GM19452 (cell line): Measurements from ENCODE around the gene ZC3H7A.

Experiments
- ATAC-seq: cut with Tn5 transposase; IDR thresholded peaks from one replicate; pipeline ENCODE4 v1.9.1; 2021; ENCODE audit not compliant: unreplicated experiment

ZC3H7A gene

DNA sequence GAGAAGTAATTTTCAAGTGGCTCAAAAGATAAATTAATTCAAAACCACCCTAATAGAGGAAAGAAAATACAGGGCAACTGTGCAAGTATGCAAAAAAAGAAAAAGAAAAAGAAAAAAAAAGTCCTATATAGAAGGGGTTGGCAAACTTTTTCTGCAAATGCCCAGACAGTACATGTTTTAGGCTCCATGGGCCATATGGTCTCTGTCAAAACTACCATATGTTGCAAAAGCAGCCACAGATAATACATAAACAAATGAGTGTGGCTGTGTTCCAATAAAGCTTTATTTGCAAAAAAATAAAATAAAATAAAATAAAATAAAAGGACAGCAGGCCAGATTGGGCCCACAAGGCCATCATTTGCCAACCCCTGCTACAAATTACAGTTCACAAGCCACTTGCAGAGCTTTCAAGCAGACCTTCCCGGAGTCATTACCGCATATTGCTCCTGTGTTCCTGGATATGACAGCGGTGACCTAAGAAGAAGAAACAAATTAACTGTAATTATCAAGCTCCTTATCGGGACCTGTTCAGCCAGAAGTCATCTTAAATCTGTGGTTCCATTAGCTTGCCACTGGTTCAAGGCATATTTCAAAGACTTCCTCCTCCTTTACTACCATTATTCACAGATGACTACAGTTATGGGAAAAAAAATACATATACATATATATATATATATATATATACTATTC is 15.9 kb downstream of the ZC3H7A start:
- no peak for ATAC-seq

- ATAC-seq: no peak
Measured at GRCh38 chr16:11779074-11779473, 18.0 kb downstream of the ZC3H7A start.

DNA sequence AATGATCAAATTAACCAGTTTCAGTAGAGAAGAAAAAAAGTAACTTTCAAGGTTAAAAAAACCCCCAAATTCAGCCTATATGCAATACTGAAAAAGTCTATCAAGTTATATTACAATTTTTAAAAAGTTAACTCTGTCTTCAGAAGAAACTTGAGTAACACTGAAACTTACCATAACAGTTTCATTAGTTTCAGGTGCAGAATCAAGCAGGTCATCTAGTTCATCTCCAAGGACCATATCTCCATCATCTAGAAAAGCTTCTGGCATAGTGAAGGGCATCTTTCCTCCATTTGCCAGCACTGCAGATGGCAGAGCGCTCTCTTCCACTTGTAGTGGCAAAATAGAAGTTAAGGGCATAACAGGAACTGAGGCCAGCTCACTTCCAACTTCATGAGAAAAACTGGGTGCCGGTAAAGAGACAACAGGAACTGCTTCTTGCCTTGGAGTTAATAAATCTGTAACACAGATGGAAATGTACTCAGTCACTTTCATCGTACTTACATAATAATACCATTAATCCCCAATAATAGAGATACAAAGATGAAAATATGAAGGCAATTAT is 22.9 kb downstream of the ZC3H7A start:
- ATAC-seq: no peak

GRCh38 chr16:11768849-11769248 is 28.2 kb downstream of the ZC3H7A start:
- no peak for ATAC-seq

DNA sequence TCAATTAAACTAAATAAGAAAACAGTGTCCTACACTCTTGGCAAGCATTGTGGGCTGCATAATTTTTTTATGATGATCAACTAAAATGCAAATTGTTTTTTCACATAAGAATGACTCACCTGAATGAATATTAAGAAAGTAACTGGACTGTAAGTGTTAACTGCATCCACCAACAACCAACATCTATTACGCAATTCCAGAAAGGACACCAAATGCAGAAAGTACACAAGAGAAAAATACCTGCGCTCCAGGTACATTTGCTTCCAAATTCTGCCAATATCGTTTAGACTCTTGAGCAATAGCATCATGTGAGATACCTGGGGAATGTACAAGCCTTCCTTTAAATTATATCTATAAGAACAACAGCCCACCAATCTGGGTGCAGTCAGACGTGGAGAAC is 34.6 kb downstream of the ZC3H7A start:
- ATAC-seq: no peak

- no peak for ATAC-seq
Measured at GRCh38 chr16:11759997-11760396, 37.1 kb downstream of the ZC3H7A start.

- ATAC-seq: no peak
Measured at GRCh38 chr16:11759163-11759834, 37.8 kb downstream of the ZC3H7A start.

- no peak for ATAC-seq
Measured at GRCh38 chr16:11757671-11758545, 39.1 kb downstream of the ZC3H7A start.

DNA sequence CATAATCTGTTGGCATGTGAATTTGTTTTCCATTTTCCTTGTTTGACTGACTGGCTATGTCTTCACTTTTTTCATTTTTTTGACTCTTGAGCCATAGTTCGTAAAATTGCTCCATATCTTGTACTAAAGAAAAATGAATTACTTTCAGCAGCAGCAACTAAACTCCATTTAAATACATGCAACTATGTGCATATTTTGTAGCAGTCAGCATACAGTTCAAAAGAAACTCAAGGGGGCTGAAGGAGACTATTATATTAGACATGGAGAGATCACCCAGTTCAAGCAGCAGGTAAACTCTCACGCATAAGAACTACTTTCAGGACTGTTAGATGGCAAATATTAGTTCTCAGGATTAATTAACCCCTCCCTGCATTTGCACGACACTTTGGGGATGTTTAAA is 40.8 kb downstream of the ZC3H7A start:
- no peak for ATAC-seq

- no peak for ATAC-seq
Measured at GRCh38 chr16:11755022-11755760, 41.9 kb downstream of the ZC3H7A start.

GRCh38 chr16:11752856-11753255 is 44.2 kb downstream of the ZC3H7A start:
- no peak for ATAC-seq

DNA sequence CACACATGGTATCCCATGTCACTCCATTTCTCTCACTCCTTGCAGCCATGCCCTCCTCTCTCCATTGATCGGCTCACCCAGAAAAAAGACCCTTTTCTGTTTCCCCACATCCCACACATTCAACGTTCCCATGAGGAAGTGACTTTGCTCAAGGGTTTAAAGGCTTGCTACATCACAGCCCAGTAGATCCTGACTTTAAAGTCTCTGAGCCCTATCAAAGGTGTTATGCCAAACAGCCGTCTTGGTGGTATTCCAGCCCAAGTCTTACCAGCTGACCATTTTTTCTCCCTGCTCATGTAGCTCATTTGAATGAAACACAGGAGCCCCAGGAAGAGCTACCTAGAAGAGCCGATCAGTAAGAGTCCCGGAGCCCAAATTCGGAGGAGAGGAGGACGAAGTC is 47.0 kb downstream of the ZC3H7A start:
- no peak for ATAC-seq

DNA sequence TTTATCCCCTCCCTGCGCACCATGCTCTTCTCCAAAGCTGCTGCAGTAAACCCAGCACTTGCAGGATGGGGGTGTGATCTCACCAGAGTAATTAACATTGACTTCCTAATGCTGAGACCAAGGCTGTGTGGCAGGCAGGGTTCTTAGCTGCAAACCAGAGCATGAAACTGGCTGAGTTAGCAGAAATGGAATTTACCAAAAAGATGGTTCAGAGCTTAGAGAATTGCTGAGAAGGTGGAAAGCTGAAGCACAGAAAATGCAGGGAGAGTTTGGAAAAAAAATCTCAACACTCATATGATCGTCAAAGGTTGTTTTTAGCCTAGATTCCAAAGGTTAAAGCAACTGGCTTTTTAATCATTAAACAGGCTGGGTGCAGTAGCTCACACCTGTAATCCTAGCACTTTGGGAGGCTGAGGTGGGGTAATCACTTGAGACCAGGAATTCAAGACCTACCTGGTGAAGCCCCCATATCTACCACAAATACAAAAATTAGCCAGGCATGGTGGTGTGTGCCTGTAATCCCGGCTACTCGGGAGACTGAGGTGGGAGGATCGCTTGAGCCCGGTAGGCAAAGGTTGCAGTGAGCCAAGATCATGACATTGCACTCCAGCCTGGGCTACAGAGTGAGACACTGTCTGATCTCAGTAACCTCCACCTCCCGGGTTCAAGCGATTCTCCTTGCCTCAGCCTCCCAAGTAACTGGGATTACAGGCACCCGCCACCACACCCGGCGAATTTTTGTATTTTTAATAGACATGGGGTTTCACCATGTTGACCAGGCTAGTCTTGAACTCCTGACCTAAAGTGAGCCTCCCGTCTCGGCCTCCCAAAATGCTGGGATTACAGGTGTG is 48.4 kb downstream of the ZC3H7A start:
- ATAC-seq: no peak

DNA sequence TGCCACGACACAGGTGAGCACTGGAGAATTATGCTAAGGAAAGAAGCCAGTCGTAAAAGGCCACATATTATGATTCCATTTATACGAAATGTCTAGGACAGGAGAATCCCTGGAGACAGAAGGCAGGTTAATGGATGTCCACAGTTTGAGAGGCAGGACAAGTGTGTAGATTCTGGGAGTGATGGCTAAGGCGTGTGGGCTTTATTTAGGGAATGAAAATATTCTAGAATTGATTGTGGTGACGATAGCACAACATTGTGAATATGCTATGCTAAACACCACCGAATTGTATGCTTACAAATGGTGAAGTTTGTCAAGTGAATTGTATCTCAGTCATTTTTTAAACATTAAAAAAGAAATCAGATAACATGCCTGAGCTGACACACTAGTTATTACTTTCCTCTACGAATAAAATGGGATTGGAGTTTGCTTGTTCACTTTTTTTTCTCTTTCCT is 49.1 kb downstream of the ZC3H7A start:
- ATAC-seq: no peak

DNA sequence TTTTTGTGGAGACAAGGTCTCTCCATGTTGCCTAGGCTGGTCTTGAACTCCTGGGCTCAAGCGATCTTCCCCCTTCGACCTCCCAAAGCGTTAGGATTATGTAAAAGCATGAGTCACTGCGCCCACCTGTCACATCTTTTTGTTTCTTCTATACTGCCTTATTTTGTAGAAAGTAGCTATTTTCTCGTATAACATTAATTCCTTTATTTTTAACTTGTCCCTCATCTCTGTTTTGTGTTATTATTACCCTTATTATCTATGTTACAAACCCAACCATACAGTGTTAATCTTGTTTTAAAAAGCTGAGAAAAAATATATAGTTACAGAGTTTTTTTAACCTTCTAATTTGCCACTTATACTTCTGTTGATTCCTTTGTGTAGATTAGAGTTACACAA is 53.0 kb downstream of the ZC3H7A start:
- no peak for ATAC-seq

- no peak for ATAC-seq
Measured at GRCh38 chr16:11743308-11744074, 53.6 kb downstream of the ZC3H7A start.

DNA sequence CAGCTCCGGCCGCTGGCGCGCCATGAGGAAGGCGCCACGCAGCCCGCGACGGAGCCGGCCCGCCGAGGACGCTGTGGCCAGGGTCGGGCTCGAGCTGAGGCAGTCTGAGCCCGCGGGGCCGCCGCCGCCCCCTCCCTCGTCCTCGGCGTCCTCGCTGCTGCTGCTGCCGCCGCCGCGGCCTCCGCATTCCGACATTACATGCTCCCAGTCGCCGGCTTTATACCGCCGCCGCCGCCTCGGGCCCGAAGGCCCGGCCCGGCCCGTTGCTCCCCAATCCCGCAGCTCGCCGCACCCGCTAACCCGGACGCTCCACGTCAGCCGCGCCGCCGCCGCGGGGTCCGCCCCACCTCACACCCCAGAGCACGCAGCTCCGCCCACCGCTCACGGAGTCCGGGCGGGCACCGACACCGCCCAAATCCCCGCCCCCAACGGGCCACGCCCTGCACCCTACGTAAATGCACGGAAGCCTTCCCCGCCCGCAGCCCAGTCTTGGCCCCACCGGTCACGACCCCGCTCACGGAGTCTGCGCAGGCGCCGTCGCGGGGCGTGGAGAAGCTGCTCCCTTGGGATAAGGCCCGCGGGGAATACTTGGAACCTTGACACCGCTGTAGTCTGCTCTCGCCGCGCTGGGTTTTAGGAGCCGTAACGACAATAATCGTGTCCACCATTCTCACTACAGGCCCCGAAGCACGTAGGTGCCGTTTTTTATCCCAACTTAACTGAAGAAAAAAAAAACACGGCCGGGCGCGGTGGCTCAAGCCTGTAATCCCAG is 54.3 kb downstream of the ZC3H7A start, which contains the start of gene TXNDC11:
Gene TXNDC11, minus strand, starts transcription at position 322 of the 772 bp plus-strand sequence. Its CDS starts 127 bp downstream, at position 195.
- ATAC-seq: peak; percentile 85

GRCh38 chr16:11742093-11742535 is 54.9 kb downstream of the ZC3H7A start:
- ATAC-seq: peak; percentile 23
